ENCODE measurements around the gene RASGRF2.
"Not testable (repeated sequence)": the region's sequence is repeated elsewhere in the genome, so short reads cannot be mapped to it uniquely, and the experiment has no call there.

RASGRF2 gene

DNA sequence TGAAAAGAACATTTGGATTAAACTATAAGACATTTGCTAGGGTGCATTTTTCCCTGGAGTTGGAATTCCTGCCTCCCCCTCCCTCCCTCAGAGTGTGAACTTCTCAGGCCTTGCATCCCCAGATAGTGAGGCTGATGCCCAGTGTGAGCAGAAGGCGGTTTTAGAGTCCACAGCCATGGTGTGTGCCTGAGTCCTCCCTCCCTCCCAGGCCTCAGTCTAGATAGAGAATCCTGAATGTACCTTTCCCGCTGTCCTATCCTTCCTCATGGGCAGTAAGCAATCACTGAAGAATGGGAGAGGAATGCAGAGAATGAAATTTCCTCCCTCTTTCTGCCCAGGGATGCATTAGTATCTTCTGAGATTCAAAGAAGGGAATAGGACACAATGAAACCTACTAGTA, 108.5 kb downstream of the RASGRF2 start:
- in situ Hi-C loops (cut with MboI; ENCODE audit: low sequenced_read_pairs) = no loop called here

DNA sequence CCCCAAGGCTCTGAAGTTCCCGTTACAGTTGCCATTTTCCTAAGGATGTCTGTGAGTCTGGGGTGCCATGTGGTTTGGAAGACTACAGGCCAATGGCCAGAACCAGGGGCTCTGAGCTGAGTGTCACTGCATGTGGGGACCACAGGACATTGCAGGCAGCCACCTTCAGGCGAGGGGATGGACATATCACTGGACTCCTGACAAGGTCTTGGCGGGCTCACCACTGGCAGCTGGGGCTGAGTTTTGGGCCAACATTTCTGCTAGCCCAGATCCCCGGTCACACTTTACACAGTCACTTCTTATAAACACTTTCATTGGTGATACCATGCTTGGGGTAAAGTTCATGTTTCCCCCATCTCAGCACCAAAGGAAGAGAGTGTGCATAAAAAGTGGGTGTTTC, 109.8 kb downstream of the RASGRF2 start:
- in situ Hi-C loops (cut with MboI; ENCODE audit: low sequenced_read_pairs) = no loop called here

DNA sequence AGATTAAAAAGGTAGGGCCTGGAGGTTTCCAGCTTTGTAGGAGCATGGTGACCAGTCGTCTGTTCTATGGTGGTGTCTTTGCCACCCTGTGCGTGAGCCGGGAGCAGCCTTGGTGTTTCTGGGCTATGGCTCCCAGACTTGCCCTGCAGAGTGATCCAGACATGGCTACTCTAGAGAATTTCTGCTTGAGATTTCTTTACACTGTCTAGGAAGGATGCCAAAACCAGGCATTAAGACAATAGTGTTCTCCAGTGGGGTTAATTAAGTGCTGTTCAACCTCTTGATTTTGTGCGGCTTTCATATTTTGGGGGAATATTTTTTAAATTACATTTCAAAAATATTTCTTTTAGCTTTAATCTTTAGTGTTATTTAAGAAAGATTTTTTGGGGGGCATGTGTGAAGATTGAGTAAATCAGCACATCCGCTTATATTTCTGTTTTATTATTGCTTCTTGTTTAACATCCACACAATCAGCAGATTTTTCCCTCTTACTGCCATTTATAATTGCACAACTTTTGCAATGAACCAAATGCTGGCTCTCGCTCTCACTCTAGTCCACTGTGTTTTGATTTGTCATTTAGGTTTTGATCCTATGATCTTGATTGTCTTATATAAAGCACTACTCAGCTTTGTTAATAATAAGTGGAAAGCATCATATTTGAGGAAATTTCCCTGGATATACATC, 110.5 kb downstream of the RASGRF2 start:
- in situ Hi-C loops (cut with MboI; ENCODE audit: low sequenced_read_pairs) = no loop called here

DNA sequence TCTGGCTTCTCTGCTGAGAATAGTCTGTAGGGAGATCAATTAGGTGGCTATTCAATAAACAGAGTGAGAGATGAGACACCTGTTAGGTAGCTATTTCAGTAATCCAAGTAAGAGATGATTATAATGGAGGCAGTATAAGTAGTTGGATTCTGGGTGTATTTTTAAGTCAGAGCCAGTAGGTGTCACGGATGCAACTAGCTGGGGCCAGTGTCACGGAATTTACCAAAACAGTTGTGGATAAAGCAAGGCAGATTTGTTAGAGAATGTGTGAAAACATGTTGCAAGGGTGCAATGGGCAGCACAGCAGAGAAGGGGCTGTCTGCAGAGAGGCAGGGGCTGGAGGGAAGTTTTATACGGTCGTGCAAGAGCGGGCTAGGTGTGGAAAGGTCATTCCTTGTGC, 114.9 kb downstream of the RASGRF2 start:
- in situ Hi-C loops (cut with MboI; ENCODE audit: low sequenced_read_pairs) = no loop called here

DNA sequence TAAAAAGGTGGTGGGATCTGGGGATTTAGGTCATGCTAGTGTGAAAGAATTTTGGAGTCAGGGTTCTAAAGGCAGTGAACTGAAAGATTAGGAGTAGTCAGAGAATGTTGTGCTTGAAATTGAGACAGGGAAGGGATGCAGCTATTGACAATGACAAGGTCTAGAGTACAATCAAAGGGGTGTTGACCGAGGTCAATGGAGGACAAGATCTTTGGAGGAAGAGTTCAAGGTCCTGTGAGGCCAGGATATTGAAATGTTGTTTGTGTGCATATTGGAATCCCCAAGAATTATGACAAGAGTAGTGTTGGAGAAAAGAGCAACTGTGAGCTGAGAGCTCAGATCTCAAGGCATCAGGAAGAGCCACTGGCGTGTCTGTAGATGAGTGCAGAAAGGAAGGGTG, 116.9 kb downstream of the RASGRF2 start:
- in situ Hi-C loops (cut with MboI; ENCODE audit: low sequenced_read_pairs) = no loop called here

DNA sequence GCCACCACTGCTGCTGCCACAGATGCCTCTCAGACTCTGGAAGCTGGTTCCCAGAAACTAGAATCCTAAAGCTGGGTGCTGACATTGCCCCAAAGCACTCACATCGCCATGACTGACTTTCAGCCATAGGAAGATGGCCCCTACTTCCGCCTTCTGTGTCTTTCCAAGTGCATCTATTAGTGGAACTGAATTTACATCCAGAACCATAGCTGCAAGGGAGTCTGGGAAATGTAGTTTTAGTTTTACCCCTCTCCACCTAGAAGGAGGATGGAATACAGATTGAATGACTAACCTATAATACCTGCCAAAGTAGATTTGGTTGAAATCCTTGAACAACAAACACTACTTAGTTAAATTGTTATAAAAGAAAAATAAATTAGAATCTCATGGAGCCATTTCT, 118.8 kb downstream of the RASGRF2 start:
- in situ Hi-C loops (cut with MboI; ENCODE audit: low sequenced_read_pairs) = no loop called here

DNA sequence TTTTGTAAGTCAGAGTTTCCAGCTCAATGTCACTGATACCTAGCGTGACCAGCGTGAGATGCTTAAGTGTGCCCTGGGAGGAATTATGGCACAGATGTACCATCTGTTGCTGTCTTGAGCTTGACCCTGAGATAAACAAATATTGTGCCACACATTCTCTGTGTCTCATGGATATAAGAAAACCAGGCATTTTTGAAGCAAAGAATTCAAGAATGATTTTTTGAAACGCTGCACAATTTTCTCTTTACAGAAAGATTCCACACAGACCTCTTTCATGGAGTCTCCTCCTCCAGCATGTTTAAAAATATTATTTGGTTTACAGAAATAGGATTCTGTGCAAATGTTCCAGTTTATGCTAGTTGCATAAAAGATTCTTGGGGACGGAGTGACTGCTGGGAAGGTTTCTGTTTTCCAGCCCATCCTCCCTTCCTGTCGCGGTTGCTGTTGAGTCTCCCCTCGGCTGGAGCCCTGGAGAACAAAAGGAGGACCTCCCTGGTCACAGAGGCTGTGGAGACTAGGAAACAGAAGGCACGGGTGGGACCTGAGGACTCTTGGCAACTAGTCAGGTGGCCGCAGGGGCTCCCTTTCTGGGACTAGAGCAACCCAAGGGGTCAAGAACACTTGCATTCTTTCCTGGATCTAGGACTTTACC, 120.8 kb downstream of the RASGRF2 start:
- in situ Hi-C loops (cut with MboI; ENCODE audit: low sequenced_read_pairs) = no loop called here

DNA sequence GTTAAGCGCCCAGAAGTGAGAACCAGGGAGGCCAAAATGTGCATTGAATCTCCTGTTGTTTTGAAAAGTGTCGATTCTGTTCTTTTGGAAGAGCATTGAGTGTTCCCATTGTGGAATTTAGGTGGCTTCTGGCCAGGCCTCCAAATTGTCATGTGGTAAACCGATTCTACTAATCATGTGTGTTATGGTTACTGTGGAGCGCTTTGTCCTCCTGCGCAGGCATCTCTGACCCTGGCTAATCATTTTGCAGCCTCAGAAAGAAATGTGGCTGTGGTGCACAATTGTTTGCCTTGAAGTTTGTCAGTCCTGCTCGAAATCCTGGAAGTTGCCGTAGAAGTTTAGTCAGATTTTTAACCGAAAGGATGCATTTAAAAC, 121.3 kb downstream of the RASGRF2 start:
- in situ Hi-C loops (cut with MboI; ENCODE audit: low sequenced_read_pairs) = no loop called here

DNA sequence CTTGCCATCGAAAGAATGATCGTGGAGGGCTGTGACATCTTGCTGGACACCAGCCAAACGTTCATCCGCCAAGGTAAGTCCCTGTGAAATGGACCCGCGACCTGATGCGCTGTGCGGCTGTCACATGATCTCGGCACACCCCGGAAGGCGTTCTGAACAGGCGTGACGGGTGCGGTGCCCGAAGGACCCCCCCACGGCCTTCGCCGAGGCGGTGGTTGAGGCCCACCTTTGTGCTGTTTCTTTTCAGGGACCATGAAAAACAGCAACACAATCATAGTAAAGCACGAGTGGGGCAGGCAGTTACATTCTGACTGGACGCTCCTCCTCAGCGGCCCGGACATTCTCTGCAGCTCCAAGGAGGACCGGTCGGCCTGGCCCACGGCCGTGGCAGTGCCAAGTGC, 126.7 kb downstream of the RASGRF2 start:
- in situ Hi-C loops (cut with MboI; ENCODE audit: low sequenced_read_pairs) = no loop called here

DNA sequence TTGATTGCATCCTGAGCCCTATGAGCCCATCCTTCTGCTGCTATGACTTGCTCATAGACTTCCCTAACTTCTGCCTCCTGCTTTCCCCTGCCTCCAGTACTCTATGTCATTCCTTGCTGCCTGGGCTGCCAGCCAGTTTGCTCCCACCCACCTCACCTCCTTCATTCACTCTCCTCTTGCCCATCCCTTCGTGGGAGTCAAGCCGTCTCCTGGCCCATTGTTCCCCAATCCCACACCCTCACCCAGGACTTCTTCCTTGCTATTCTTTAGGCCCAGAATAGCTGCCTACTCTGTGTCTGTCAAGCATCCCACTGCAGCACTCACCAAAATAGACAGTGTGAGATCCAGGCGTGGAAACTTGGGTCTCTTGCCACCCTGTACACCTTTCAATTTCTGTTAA, 131.0 kb downstream of the RASGRF2 start:
- in situ Hi-C loops (cut with MboI; ENCODE audit: low sequenced_read_pairs) = no loop called here

DNA sequence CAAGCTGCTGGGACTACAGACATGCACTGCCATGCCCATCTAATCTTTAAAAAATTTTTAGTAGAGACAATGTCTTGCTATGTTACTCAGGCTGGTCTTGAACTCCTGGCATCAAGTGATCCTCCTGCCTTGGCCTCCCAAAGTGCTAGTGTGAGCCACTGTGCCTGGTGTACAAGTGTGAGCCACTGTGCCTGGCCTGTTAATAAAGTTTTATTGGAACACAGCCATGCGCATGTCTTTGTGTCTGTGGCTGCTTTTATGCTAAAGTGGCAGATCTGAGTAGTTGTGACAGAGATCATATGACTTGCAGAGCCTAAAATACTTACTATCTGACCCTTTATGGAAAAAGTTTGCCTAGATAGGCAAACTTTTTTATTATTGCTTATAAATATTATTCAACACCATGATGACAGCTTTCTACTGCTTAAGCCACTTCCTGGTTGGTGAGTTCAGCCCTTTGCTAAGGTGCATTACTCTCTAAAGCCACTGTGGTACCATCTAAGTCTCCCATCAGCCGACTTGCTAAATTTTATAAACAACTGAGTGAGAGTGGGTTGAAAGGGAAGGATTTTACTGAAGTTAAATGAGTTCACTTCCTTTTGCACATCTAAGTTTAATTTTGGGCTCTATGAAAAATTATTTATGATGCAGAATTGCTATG, 133.5 kb downstream of the RASGRF2 start:
- in situ Hi-C loops (cut with MboI; ENCODE audit: low sequenced_read_pairs) = no loop called here

DNA sequence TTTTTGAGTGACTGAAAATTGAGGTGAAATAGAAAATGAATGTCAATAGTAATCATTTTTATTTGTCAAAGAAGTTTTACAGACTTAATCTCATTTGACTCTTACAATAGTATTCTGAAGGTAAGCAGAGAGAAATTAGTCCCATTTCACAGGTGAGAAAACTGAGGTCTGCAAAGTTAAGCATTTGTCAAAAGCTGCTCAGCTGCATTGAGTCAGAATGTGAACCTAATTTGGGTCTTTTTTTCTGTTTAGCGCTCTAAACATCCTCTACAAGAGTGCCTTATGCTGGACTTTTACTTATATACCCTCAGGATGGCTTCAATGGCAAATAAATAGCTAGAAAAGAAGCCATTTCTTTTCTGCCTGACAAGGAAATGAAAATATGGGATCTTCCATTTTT, 135.7 kb downstream of the RASGRF2 start:
- in situ Hi-C loops (cut with MboI; ENCODE audit: low sequenced_read_pairs) = no loop called here

DNA sequence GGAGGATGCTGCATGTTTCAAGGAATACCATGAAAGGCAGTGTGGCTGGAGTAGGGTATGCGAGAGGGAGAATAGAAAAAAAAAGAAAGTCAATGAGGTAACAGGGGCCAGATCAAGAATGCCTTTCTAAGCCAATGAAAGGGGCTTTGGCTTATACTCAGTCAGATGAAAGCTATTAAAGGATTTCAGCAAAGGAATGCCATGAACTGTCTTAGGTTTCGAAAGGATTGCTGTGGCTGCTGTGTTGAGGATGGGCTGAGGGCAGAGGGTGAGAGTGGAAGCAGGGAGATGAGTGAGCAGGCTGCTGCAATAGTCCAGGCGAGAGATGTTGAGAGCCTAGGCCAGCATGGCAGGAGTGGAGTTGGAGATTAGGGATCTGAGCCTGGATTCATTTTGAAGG, 137.6 kb downstream of the RASGRF2 start:
- in situ Hi-C loops (cut with MboI; ENCODE audit: low sequenced_read_pairs) = no loop called here

DNA sequence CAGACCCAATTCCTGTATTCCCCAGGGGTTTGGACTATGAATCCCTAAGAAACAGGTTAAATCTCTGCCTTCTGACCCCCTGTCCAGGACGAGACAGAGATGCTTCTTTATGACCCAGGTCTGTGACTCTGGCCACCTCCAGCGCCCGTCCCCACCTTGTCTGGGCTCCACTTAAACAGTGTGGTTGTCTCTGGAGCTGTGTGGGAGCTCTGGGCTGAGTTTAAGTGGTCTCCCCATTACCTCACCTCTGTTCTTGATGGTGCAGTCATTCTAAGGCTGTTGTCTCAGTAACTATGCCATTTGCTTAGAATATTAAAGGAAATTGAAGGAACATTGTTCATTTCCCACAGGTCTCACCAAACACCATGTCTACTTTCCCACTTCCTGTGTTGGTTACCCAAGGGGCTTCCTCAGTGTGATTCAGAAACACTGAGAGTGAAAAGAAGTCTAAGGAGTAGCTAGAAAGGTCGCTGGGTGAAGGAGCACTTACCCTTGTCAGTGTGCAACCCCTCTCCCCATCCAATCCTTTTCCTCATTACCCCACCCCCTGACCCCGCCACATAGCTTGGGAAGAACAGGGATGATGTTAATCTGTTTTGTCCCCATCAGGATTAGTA, 145.2 kb downstream of the RASGRF2 start:
- in situ Hi-C loops (cut with MboI; ENCODE audit: low sequenced_read_pairs) = no loop called here

DNA sequence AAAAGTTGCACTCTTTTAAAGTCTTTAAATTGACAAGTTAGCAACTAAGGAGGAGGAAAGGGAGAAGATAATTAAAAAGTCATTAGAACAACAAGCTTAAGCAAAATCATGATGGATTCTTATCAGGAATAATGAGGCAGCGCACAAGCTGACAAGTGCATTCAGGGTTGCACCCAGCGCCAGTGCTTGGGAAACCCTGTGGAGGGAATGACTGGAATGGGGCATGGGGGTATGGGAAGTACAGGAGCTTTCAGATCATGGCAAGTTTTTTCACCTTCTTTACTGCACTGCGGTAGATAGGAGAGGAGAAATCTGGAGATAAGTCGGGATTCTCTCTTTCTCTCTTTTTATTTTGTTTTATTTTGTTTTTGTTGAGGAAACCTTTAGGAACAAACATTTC, 155.1 kb downstream of the RASGRF2 start:
- in situ Hi-C loops (cut with MboI; ENCODE audit: low sequenced_read_pairs) = no loop called here

DNA sequence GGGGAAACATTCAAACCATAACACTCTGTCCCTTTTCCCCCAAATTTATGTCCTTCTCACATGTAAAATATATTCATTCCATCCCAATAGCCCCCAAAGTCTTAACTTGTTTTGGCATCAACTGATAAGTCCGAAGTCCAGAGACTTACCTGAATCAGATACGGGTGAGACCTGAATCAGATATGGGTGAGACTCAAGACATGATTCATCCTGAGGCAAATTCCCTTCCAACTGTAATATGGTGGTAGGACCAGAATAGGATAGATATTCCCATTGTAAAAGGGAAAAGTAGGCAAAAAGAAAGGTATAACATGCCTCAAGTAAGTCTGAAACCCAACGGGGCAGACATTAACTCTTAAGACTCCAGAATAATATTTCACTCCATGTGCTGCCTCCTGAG, 157.4 kb downstream of the RASGRF2 start:
- in situ Hi-C loops (cut with MboI; ENCODE audit: low sequenced_read_pairs) = no loop called here

DNA sequence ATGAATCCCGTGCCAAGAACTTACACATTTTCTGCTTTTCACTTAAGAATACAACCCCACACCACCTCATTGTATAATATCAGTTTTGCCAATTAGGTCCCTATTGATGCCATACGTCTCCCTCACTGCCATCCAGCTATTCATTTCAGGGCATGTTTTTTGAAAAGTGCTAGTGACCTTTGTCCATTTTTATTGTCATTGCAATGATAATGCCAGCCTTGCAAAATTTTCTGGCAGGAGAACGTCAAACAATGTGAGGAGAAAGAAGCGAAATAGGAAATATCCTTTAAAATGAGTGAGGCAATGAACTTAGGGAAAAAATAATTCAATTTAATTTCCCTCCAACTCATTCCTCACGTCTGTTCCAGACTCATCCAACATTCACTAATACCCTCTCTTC, 161.1 kb downstream of the RASGRF2 start:
- in situ Hi-C loops (cut with MboI; ENCODE audit: low sequenced_read_pairs) = no loop called here

DNA sequence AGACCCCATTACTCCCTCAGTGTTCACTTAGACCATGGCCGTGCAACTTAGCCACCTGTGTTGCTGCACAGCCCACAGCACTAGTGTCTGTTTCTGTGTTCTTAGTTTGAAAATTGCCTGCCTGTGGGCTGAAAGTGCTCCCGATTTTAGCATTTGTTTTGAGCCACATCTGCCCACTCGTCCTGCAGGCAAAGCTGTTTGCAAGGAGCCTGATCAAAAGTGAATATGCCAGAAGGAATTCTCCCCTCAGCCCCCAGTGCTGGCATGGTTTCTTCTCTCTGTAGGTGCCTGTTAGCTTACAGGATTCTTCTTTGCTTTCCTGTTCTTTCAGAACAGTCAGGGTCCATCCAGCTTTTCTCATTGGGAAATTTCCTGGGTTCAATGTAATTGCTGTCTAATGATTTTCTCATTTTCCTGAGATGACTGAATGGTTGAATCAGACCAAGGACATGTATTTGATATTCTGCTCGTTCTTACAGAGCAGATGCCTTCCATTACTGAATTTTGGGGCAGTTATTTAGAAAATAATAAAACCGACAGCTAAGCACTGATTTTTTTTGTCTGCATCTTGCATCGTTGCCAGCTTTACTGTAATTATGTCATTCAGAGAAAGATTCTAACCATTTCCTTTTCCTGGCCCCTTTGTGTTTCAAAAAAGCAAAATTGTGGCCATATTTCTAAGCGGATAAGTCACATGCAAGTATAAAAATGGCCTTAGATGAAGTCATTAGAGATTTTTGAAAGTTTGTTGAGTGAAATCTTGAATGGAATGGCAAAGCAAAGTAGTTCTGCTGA, 161.9 kb downstream of the RASGRF2 start:
- in situ Hi-C loops (cut with MboI; ENCODE audit: low sequenced_read_pairs) = no loop called here

DNA sequence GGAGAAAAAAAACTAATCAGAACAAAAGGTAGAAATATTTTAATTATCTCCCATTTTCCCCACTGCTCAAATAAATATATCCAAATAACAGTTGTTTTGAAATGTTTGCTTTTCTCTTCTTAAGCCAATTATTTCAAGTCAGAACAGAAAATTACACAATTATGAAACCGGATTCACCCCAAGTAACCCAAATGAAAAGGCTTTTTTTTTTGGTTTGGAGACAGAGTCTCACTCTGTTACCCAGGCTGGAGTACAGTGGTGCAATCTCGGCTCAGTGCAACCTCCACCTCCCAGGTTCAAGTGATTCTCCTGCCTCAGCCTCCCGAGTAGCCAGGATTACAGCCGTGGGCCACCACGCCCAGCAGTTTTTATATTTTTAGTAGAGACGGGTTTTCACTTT, 164.5 kb downstream of the RASGRF2 start:
- in situ Hi-C loops (cut with MboI; ENCODE audit: low sequenced_read_pairs) = not testable (repeated sequence)

DNA sequence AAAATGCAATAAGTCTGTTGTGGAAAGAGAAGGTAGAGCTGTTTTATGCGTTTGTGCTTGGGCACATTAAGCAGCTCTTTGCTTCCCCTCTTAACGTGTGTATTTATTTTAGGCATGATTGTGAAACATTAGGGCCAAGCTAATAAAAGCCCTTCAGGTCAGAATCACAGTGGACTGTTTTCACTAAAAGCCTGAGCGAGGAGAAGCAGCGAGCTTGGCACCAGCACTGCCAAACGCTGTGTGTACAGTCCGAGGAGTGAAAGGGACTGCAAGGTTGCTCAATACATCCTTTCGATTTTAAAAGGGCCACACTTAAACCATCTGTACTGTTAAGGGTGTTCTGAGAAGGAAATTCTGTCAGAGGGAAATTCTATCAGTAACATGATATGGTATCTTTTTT, 165.8 kb downstream of the RASGRF2 start:
- in situ Hi-C loops (cut with MboI; ENCODE audit: low sequenced_read_pairs) = no loop called here

DNA sequence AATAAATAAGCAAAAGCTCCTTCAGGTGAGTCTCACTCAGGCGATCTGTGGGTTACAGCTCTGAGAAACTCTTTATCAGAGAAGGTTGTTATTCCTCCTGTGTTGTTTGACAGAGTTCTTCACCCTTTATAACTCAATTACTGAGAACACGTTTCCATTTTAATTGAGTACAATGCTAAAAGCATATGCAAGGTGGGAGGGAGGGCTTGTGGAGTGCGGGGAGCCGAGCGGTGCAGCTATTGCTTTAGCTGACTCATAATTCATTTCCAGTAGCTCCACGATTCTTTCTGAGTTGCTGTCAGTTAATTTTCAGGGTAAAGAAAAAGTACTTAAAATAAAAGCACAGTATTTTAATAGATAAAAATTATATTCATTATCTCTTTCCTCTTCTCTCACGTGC, 168.3 kb downstream of the RASGRF2 start:
- in situ Hi-C loops (cut with MboI; ENCODE audit: low sequenced_read_pairs) = no loop called here

All from HL-60/S4 (cell line).